GM08714 (cell line): ENCODE measurements around the gene LAMA2.

Experiments
- H3K4me3 ChIP-seq: fragments of 200-500 bp; sonication (Bioruptor generic); 2 replicates; pipeline ENCODE4 v1.5.1; 2014; ENCODE audit warnings: mild to moderate bottlenecking, low read length, inconsistent platforms
- ZNF274 ChIP-seq: IDR thresholded peaks from 2 replicates; pipeline ENCODE4 v1.6.1; 2012; ENCODE audit warnings: mild to moderate bottlenecking, low read depth, low read length

Gene LAMA2

GRCh38 chr6:128882560-128882959 is 378 bp upstream of the LAMA2 start:
- TF ChIP-seq ZNF274 = no peak
- H3K4me3 ChIP-seq = no peak overlapping the region

GRCh38 chr6:128883906-128884305 is 968 bp downstream of the LAMA2 start:
- H3K4me3 ChIP-seq = no peak overlapping the region
- no peak for TF ChIP-seq ZNF274

- TF ChIP-seq ZNF274 = no peak
- H3K4me3 ChIP-seq = no peak overlapping the region
Observed at GRCh38 chr6:128885381-128885780, 2.4 kb downstream of the LAMA2 start.

- TF ChIP-seq ZNF274 = no peak
- H3K4me3 ChIP-seq = no peak overlapping the region
Observed at GRCh38 chr6:128886706-128887105, 3.8 kb downstream of the LAMA2 start.

GRCh38 chr6:128888444-128889175 is 5.7 kb downstream of the LAMA2 start:
- H3K4me3 ChIP-seq = no peak overlapping the region
- TF ChIP-seq ZNF274 = no peak

GRCh38 chr6:128889870-128890269 is 6.9 kb downstream of the LAMA2 start:
- no peak overlapping the region for H3K4me3 ChIP-seq
- no peak for TF ChIP-seq ZNF274

GRCh38 chr6:128892079-128892478 is 9.1 kb downstream of the LAMA2 start:
- TF ChIP-seq ZNF274 = no peak
- H3K4me3 ChIP-seq = no peak overlapping the region

GRCh38 chr6:128899341-128900050 is 16.6 kb downstream of the LAMA2 start:
- TF ChIP-seq ZNF274 = no peak
- no peak overlapping the region for H3K4me3 ChIP-seq

GRCh38 chr6:128903715-128904114 is 20.8 kb downstream of the LAMA2 start:
- TF ChIP-seq ZNF274 = no peak
- H3K4me3 ChIP-seq = no peak overlapping the region

- TF ChIP-seq ZNF274 = no peak
- H3K4me3 ChIP-seq = no peak overlapping the region
Observed at GRCh38 chr6:128914051-128914450, 31.1 kb downstream of the LAMA2 start.

GRCh38 chr6:128918886-128919285 is 35.9 kb downstream of the LAMA2 start:
- H3K4me3 ChIP-seq = no peak overlapping the region
- TF ChIP-seq ZNF274 = no peak

- H3K4me3 ChIP-seq = no peak overlapping the region
- no peak for TF ChIP-seq ZNF274
Observed at GRCh38 chr6:128919412-128920180, 36.7 kb downstream of the LAMA2 start.

- no peak overlapping the region for H3K4me3 ChIP-seq
- no peak for TF ChIP-seq ZNF274
Observed at GRCh38 chr6:128925765-128926164, 42.8 kb downstream of the LAMA2 start.

GRCh38 chr6:128929869-128930268 is 46.9 kb downstream of the LAMA2 start:
- no peak overlapping the region for H3K4me3 ChIP-seq
- TF ChIP-seq ZNF274 = no peak

GRCh38 chr6:128930321-128930720 is 47.4 kb downstream of the LAMA2 start:
- H3K4me3 ChIP-seq = no peak overlapping the region
- no peak for TF ChIP-seq ZNF274
